Umbilical cord (tissue), 2 donors: ENCODE data around the gene BACE2. TPM values are rescaled to one million over a fixed set of nuclear protein-coding genes. Genes with fewer than 3 reads are reported as not detected.
"Not testable (repeated sequence)": the region's sequence is repeated elsewhere in the genome, so short reads cannot be mapped to it uniquely, and the experiment has no call there.

Source experiments
- DNase-seq: peaks from one replicate; pipeline ENCODE4 v3.0.0-alpha.2; 2015; ENCODE audit warnings: low spot score
- total RNA-seq: library from RNA; depleted of rRNA; stranded (reverse); fragments of >200 nt; gene quantifications from one replicate; pipeline ENCODE4 v1.2.3, GENCODE V29; 2014; ENCODE audit warnings: low replicate concordance; ENCODE audit not compliant: insufficient read depth

Gene BACE2
- total RNA-seq, 1 donor from 2014 or later, result 37.3 TPM

DNA sequence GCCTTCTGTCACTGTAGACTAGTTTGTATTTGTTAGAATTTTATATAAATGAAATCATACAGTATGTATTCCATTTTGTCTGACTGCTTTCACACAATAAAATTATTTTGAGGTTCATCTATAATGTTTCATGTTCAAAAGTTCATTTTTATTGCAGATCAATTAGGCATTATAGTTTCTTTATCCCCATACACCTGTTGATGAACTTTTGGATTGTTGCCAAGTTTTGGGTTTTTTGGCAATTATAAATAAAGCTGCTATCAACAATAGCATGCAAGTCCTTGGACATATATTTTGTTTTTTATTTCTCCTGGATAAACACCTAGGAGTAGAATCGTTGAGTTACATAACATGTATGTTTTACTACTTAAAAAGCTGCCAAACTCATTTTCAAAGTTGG lies 101.6 kb downstream of the BACE2 start:
- DNase-seq, result no peak

DNA sequence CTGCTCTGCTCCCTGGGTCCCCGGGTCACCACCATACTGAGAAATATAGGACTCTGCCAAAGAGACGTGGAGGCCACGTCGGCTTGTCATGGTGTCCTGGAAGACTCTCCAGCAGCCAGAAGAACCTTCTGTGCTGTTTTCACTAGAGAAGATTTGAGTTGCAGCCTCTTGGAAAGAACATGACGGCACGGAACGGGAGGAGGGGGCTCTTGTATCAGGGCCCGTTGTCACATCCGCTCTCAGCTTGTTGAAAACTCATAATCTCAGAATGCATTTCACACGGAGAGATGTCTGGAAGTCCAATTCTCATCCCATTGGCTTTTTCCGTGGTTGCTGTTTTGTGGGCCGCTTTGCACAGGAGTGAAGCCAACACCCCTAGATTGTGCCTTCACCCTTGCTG lies 109.2 kb downstream of the BACE2 start:
- no peak for DNase-seq

DNA sequence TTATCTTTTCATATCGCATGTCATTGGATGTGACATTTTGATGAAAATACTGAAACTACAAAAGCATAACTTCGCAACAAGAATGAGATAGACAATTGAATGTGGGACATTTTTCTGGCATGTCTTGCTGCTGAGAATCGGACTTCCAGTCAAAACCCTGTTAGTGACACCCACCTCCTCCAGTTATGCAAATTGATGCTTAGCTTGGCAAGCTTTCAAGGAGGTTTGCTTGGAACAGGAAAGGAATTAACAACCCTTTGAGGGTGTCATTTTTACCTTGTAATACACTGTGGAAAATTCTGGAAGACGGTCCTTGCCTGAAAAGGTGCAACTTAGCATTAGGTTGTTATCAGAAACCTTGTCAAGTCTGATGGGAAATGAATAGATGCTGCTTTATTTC lies 109.9 kb downstream of the BACE2 start:
- DNase-seq, result no peak

DNA sequence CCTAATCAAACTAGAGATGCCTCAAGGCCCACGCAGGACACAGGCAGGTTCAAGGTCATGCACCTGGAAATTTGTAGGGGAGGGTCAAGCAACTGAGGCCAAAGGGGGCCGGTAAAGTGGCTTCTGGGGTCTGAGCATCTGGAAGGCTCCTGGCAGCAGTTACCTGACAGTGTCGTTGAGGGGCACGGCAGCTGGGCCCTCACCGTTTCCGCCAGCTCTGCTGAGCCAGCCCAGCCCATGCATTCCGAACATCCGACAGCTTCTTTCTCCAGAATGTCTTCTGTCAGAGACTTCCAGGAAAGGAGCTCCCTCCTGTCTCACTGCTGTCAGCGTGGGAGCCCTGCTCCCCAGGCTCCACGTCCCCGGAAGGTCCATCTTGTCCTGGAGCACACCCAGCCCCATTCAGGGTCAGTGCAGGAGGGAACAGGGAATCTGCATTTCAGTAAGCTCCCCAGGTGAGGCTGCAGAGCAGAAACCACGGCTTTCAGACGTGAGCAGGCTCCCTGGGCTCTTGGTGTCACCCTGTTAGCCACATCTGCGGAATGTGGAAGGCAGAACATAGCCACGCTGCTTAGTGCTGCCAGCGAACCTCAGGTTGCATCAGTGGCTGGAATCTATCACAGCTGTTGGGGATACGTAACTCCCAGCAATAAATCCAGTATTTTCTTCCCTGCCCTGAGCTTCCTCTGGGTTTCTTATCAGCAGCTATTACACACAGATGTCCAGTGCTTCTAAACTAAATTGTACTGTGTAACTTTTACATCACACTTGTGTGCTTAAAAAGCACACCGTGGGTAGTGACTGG lies 112.4 kb downstream of the BACE2 start:
- DNase-seq, result peak; percentile 84

DNA sequence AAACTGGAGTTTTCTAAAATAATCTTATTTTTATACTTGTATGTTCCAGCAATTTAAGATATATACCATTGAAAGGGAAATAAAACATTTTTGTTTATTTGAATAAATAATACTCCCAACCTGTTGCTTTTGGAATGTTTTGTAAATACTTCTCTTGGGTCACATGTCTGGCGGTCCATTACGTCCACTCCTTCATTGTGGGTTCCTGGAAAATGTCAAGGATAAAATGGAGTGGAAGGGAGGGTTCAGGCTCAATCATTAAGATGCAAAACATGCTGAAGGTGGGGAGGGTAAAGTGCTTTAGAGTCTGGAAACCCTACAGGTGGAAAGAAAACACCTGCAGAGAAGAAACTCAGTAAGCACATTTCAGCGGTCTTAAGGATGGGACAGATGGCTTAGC lies 114.5 kb downstream of the BACE2 start:
- DNase-seq, result no peak

DNA sequence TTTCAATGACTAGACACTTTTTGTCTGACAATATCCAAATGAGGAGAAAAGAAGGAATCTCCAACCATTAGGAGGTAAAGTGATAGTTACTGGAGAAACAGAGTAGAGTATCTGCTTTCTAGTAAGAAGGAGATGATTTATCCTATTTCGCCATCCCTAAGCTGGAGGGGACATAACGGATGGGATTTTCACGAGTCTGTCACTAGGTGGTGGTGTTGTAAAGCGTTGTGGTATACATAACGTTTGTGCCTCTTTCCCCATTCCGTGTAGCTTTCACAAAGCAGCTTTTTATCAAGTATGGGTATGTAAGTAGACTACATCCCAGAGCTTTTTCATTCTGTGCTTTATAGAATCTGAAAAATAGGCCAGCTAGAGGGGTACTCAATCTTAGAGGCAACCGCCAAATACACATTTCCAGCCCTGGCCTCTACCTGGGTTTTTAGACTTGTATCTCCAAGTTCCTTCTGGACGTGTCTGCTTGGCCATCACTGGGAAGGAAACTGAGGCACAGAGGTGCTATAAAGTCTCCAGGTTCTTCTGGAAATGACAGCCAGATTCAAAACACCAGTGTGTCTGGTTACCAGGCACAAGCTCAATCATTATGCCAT lies 115.4 kb downstream of the BACE2 start:
- DNase-seq, result peak; percentile 91

DNA sequence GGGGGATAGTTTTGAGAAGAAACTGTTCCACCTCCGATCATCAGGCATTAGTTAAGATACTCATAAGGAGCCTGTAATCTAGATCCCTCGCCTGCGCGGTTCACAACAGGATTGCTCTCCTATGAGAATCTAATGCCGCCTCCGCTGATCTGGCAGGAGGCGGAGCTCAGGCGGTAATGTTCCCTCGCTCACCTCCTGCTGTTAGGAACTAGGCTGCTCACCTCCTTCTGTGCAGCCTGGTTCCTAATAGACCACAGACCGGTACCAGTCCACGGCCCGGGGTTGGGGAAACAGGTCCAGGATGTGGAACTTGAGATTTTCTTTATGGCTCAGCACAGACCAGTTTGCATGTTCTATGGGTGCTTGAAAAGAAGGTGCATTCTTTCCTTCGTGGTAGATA lies 121.5 kb downstream of the BACE2 start:
- no peak for DNase-seq

DNA sequence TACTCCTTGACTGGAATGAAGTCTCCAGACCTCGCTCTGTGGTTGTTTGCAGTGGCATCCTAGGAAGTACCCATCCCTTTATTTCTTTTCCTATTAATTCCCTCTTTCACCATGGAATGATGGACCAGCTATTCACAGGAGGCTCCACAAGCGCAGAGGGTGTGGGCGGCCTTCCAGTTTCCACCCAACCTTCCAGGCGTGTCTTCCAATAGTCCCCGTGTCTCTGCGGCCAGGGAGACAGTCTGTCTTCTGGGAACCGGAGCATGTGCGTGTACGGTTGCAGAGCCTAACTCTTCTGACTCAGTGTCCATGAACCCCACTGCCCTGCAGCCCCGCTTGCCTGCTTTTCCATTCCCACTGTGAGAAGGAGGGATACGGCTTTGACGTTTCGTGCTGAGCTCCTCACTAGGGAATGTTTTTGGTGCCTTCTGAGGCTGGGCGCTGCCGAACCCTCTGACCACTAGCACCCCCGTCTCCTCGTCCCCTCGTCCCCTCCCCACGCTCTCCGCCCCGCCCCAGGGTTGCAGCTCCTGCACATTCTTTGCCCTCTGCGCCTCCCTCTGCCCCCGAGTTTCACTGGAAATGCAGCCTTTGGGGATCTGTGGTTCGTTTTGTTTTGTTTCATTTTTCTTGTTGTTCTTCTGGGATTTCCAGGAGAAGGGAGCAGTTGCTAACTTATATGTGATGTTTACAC lies 122.3 kb downstream of the BACE2 start:
- no peak for DNase-seq

DNA sequence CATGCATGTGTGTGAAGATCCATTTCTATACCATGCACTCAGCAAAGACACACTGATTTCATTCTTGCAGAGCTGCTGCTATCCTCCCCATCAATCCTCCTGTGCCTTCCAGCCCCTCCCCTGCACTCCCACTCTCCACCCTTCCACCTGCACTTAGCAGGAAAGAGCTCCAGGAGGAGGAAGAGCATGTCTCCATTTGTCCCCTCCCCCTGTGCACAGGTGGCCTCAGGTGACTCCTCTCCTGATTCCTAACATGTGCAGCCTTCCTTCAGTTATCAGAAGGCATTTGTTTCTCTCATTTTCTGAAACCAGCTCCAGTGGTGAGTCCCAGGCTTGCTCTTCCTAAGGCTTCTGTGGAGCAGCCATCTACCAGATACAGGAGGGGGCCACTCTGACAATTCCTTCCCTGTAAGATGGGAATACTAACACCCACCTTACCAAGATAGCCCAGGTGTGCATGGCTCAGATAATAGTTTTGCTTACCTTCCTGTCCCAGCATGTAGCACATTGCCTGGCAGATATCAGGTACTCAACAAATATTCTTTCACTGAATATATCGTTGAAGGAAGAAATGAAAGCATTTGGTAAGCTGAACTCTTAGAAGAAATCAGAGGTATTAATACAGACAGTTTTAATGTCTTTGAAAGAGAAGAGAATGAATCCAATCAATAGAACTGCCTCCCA lies 126.7 kb downstream of the BACE2 start:
- DNase-seq, result no peak

DNA sequence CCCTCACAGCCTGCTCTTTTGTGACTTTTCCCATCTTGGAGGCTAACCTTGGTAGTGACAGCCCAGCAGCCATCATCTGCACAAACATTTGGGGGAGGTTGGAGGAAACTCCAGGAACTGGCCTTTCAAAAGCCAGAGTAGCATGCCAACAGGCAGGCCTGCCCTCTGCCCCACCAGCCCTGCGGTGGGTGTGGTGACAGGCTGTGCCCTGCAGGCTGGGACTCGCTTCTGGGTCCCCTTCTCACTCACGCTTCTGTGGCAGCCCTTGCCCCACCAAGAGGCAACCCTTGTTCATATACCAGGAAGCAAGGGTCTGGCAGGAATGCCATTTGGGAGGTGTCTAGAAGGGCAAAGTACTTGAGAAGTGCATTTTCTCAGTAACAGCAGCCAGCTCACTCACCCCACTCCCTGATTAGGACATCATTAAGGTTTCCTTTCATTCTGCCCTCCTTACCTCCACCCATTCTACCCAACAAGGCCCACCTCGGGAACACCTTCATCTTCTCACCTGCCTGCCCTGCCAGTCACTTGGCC lies 127.8 kb downstream of the BACE2 start:
- no peak for DNase-seq

DNA sequence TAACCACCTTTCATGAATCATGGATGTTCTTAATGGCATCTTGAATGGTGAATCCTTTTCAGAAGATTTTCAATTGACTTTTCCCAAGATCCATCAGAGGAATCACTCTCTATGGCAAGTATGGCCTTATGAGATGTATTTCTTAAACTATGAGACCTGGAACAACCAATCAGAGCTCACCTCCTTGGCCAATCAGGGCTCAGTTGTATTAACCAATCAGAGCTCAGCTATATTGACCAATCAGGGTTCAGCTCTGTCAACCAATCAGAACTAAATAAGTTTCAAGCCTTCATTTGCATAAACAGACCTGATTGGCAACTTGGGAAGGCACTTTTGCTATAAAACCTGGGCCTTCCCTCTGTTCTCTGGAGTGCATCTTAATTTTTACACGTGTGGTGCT lies 135.0 kb downstream of the BACE2 start:
- no peak for DNase-seq

DNA sequence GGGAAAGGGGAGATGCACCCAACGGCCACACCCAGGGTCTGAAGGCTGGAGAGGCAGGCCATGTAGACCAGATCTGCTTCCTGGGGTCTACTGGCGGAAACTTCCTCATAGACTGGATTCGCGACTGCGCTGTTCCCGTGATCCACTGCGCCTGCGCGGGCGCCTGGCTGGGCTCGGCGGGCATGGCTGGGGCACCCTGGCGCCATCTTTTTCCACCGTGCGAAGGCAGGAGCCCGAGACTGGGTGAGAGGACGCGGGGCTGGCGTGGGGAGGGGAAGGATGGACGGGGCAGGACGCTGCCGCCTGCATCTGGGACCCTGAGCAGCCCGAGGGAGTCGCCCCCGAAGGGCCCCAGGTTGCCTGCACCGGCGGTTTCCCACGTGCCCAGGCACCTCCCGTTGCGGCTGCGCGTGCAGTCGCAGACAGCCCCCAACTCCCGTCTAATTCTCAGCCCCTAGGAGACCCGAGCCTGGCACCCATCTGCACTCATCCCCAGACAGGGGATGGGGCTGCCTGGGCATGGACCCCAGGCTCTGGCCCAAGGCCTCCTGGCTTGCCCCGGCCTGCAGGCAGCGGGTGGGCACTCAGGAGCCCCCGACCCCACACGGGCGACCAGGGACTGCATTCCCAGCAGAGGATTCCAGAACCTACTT lies 136.2 kb downstream of the BACE2 start:
- no peak for DNase-seq

DNA sequence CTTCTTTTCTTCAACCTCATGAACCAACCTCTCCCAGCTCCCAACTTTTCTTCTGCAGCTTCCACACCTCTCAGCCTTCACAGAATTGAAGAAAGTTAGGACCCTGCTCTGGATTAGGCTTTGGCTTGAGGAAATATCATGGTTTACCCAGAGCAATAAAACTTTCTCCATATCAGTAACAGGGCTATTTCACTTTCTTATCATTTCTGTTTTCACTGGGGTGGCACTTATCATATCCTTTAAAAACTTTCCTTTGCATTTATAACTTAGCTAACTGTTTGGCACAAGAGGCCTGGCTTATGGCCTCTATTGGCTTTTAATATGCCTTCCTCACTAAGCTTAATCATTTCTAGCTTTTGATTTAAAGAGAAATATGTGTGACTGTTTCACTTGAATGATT lies 139.3 kb downstream of the BACE2 start:
- no peak for DNase-seq

DNA sequence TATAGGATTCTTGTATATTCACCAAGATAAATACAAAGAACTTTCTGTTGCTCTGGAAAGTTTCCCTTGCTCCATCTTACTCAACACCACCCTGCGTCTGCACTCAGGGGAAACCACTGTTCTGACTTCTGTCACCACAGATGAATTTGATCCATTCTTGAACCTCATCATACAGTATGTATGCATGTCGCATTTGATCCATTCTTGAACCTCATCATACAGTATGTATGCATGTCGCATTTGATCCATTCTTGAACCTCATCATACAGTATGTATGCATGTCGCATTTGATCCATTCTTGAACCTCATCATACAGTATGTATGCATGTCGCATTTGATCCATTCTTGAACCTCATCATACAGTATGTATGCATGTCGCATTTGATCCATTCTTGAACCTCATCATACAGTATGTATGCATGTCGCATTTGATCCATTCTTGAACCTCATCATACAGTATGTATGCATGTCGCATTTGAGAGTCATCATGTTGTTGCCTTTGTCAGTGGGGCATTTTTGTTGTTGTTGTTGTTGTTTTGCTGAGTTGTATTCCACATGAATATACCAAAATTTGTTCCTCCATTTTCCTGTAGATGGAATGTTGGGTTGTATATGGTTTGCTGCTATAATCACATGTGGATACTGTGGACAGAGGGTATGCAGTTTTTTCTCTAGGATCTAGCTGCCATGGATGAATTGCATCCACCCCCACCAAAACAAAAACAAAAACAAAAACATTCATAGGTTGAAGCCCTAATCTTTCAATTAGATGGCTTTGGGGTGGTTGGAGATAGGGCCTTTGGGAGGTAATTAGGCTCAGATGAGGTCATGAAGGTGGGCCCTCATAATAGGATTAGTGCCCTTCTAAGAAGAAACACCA lies 145.6 kb downstream of the BACE2 start:
- DNase-seq, result not testable (repeated sequence)

DNA sequence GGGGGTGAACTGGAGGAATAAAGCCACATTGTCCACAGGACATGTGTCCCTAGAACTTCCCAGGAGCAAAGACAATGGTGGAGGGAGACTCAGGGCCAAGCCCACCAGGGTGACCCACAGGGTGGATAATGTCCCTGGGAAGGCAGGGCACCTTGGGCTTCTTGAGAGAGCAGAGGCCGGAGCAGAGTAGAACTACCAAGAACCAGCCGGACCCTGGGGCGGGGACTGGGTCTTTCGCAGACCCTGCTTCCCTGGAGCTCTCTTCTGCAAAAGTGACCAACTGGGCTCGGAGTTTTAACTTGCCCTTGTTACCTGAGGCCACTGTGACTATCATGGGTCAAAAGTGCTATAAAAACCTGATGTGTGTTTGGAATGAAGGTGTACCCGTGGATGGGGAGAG lies 147.8 kb downstream of the BACE2 start:
- DNase-seq, result no peak

DNA sequence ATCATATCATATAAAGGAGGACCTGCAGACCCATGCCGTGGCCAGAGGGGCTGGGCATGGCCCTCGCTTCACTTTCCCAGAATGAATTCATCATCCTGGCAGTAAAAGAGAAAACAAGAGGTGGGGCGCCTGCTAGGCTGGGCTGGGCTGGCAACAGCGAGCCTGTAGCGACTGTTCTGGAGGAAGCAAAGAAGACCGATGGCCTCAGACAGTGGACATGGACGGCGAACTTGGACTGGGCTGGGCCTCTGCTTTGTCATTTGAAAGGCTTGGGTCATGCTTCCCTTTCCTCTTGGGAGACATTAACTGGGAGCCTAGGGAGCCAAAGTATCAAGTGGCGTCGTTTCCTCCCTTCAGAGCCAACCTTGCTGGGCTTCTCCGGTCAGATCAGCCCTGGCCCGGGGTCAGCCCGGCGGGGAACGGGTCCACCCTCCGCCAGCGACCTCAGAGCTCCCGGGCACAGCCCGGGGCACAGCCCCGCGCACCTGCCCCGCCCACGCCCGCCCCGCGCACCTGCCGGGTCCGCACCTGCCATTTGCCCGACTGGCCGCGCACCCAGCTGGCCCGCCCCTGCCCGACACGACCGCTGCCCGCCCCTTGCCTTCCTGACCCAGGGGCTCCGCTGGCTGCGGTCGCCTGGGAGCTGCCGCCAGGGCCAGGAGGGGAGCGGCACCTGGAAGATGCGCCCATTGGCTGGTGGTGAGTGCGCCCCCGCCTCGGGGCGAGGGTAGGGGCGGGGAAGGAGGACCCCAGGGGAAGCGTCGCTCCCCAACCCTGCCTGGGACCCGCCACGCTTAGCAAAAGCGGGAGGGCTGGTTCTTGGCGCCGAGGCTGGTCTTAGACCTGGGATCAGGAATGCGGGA lies 148.5 kb downstream of the BACE2 start, which contains the start of gene FAM3B:
TSS of gene FAM3B (plus strand) at position 602 of the 863 bp plus-strand sequence. CDS start at position 681, 79 bp downstream.
- no peak for DNase-seq

DNA sequence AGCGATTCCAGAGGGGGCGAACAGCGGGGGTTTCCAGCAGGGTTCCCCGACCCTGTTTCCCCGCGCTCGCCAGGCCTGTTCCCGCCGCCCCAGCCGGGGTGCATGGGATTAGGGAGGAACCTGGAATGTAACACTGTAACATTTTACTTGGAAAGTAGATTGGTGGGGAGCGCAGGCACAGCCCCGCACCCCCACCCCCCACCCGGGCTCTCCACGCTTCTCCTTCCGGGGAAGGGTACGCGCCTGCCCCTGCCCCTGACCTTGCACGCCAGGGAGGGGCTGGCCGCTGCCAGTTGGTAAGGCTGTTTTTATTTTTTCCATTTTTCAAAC lies 149.1 kb downstream of the BACE2 start:
- DNase-seq, result no peak

DNA sequence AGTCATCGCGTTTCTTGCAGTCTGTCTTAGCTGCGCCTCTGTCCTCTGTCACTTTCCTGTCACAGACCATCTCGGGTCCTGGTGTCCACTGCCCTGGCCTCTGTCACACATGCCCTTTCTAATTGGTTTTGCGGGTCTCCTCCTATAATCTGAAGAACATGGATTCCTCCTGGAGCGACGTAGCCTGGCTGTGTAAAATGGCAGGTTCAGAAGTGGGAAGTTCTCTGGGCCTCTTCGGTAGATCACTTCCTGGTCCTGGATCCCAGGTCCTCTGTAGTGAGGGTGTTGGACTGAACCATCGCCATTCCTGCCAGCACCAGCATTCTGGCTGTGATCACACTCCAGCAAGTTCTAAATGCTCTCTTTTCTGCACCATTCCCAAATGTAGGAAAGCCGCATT lies 149.5 kb downstream of the BACE2 start:
- no peak for DNase-seq

DNA sequence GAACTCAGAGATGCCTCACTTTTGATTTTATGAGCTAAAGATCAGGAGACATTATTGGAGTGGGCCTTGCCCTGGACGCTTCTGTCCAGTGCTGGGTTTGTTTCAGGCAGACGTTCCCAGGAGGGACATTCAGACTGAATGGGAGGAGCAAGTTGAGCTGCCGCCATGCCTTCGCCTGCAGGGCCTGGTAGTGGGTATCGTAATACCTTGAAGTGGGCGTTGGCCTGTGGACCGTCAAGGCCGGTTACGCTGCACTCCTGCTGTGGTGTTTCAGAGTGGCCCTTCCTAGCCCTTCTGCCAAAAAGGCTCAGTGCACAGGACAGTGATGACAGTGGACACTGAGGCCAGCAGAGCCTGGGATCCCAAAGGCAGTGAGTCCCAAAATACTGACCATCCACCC lies 150.3 kb downstream of the BACE2 start:
- DNase-seq, result no peak

DNA sequence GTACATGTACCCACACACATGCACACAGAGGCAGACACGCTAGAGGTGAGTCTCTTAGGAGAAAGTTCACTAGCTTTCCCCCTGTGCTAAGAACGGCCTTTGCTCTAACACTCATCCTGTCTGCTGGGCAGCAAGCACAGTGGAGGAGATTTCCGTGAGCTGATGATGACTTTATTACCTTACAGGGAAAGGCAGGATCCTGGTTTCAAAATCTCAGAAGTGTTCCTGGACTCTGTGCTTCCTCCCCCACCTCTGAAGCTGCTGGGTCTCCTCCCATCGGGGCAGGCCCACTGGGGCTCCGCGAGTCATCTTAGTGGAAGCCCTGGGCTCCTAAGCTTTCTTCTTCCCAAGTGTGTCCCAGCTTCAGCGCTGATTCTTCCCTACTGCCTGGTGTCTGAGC lies 151.3 kb downstream of the BACE2 start:
- DNase-seq, result no peak
